HEK293T (cell line): ENCODE results near the gene IPO11.
"Not testable (repeated sequence)": the region's sequence is repeated elsewhere in the genome, so short reads cannot be mapped to it uniquely, and the experiment has no call there.

ENCODE experiments used
- CTCF ChIA-PET: fragments of 350-600 bp; formaldehyde crosslinking; extraction: SDS; loops from one replicate; lab custom pipeline; 2021; ENCODE audit warnings: antibody characterized with exemption, inconsistent platforms; lab: Yijun Ruan, JAX
- POLR2A ChIA-PET: fragments of 350-600 bp; formaldehyde crosslinking; extraction: SDS; loops from one replicate; lab custom pipeline; 2020; ENCODE audit warnings: antibody characterized with exemption, inconsistent platforms; lab: Yijun Ruan, JAX
- DNase-seq: peaks from one replicate; pipeline ENCODE4 v3.0.0; 2012; ENCODE audit warnings: mixed read lengths; ENCODE audit errors: extremely low spot score
- ARNT ChIP-seq: fragments of 450-650 bp; IDR thresholded peaks from 2 replicates; pipeline ENCODE4 v1.6.1; 2017; ENCODE audit warnings: mild to moderate bottlenecking
- BHLHE40 ChIP-seq: fragments of 450-650 bp; IDR thresholded peaks from 2 replicates; pipeline ENCODE4 v1.6.1; 2016; ENCODE audit warnings: mild to moderate bottlenecking, moderate library complexity, borderline replicate concordance
- CTBP1 ChIP-seq: fragments of 450-650 bp; IDR thresholded peaks from 2 replicates; pipeline ENCODE4 v1.6.1; 2016; ENCODE audit warnings: borderline replicate concordance
- ELF4 ChIP-seq: fragments of 450-650 bp; IDR thresholded peaks from 2 replicates; pipeline ENCODE4 v1.6.1; 2017; ENCODE audit warnings: antibody characterized with exemption
- FOXA1 ChIP-seq: fragments of 450-650 bp; IDR thresholded peaks from 2 replicates; pipeline ENCODE4 v1.6.1; 2016; ENCODE audit warnings: mild to moderate bottlenecking
- FOXK2 ChIP-seq: fragments of 450-650 bp; IDR thresholded peaks from 2 replicates; pipeline ENCODE4 v1.6.1; 2016; ENCODE audit warnings: mild to moderate bottlenecking
- FOXM1 ChIP-seq: fragments of 450-650 bp; IDR thresholded peaks from 2 replicates; pipeline ENCODE4 v1.6.1; 2017; ENCODE audit warnings: mild to moderate bottlenecking, borderline replicate concordance
- HDGF ChIP-seq: fragments of 450-650 bp; IDR thresholded peaks from 2 replicates; pipeline ENCODE4 v1.6.1; 2017; ENCODE audit warnings: antibody characterized with exemption, borderline replicate concordance
- L3MBTL2 ChIP-seq: fragments of 450-650 bp; conservative IDR thresholded peaks from 2 replicates; pipeline ENCODE4 v1.6.1; 2016; ENCODE audit warnings: mild to moderate bottlenecking
- LEF1 ChIP-seq: fragments of 450-650 bp; IDR thresholded peaks from 2 replicates; pipeline ENCODE4 v1.6.1; 2017; ENCODE audit warnings: mild to moderate bottlenecking, borderline replicate concordance
- NFRKB ChIP-seq: fragments of 450-650 bp; IDR thresholded peaks from 2 replicates; pipeline ENCODE4 v1.6.1; 2016; ENCODE audit warnings: mild to moderate bottlenecking, moderate library complexity
- PKNOX1 ChIP-seq: fragments of 450-650 bp; IDR thresholded peaks from 2 replicates; pipeline ENCODE4 v1.6.1; 2016
- SP1 ChIP-seq: fragments of 450-650 bp; IDR thresholded peaks from 2 replicates; pipeline ENCODE4 v1.6.1; 2017
- SUZ12 ChIP-seq: fragments of 450-650 bp; IDR thresholded peaks from 2 replicates; pipeline ENCODE4 v1.6.1; 2016; ENCODE audit warnings: mild to moderate bottlenecking
- TARDBP ChIP-seq: fragments of 450-650 bp; IDR thresholded peaks from 2 replicates; pipeline ENCODE4 v1.6.1; 2016
- ZNF384 ChIP-seq: fragments of 450-650 bp; IDR thresholded peaks from 2 replicates; pipeline ENCODE4 v1.6.1; 2016

Gene IPO11

GRCh38 chr5:62499756-62500155 lies 87.2 kb downstream of the IPO11 start:
- ChIA-PET POLR2A (no interaction called here), CTCF (no interaction called here)
- TF ChIP-seq ELF4 (no peak), BHLHE40 (no peak), SUZ12 (no peak), FOXM1 (no peak), LEF1 (no peak), ZNF384 (no peak), L3MBTL2 (no peak), SP1 (no peak), TARDBP (no peak), HDGF (no peak), ARNT (no peak), FOXK2 (no peak)
- no peak for DNase-seq

- CTCF ChIA-PET, result no interaction called here
- POLR2A ChIA-PET, result no interaction called here
- TF ChIP-seq FOXM1, result no peak
- TF ChIP-seq CTBP1, result no peak
- TF ChIP-seq ELF4, result no peak
- no peak for TF ChIP-seq BHLHE40
- no peak for TF ChIP-seq LEF1
- no peak for TF ChIP-seq PKNOX1
- TF ChIP-seq L3MBTL2, result no peak
- no peak for TF ChIP-seq TARDBP
- TF ChIP-seq HDGF, result no peak
- TF ChIP-seq FOXK2, result no peak
- no peak for TF ChIP-seq ARNT
- no peak for TF ChIP-seq NFRKB
- DNase-seq, result no peak
These were observed 90.0 kb downstream of the IPO11 start for GRCh38 chr5:62502456-62503101.

- DNase-seq, result no peak
- ChIA-PET POLR2A (no interaction called here), CTCF (no interaction called here)
- TF ChIP-seq FOXK2, result no peak
- no peak for TF ChIP-seq SP1
- no peak for TF ChIP-seq NFRKB
- TF ChIP-seq FOXM1, result no peak
- TF ChIP-seq BHLHE40, result no peak
- no peak for TF ChIP-seq PKNOX1
These were observed 91.6 kb downstream of the IPO11 start for GRCh38 chr5:62504129-62504528.

GRCh38 chr5:62506659-62507460 lies 94.3 kb downstream of the IPO11 start:
- no peak for DNase-seq
- TF ChIP-seq ELF4, result no peak
- no peak for TF ChIP-seq HDGF
- no peak for TF ChIP-seq L3MBTL2
- no peak for TF ChIP-seq ZNF384
- TF ChIP-seq TARDBP, result no peak
- no peak for TF ChIP-seq BHLHE40
- no peak for TF ChIP-seq ARNT
- TF ChIP-seq FOXA1, result no peak
- TF ChIP-seq CTBP1, result no peak
- TF ChIP-seq LEF1, result no peak
- no peak for TF ChIP-seq FOXM1
- no peak for TF ChIP-seq PKNOX1
- TF ChIP-seq SP1, result no peak
- no peak for TF ChIP-seq FOXK2
- no peak for TF ChIP-seq NFRKB
- TF ChIP-seq SUZ12, result no peak
- ChIA-PET POLR2A (no interaction called here), CTCF (no interaction called here)

- CTCF ChIA-PET, POLR2A ChIA-PET, DNase-seq: not testable (repeated sequence)
These were observed 96.2 kb downstream of the IPO11 start for GRCh38 chr5:62508760-62509159.

- POLR2A ChIA-PET, result no interaction called here
- no peak for DNase-seq
- CTCF ChIA-PET, result no interaction called here
These were observed 97.2 kb downstream of the IPO11 start for GRCh38 chr5:62509806-62510205.

GRCh38 chr5:62513085-62513484 lies 100.5 kb downstream of the IPO11 start:
- CTCF ChIA-PET, POLR2A ChIA-PET, DNase-seq: not testable (repeated sequence)

More at GRCh38 chr5:62509806-62510205, 97.2 kb downstream of the IPO11 start:
- TF ChIP-seq FOXM1, result no peak
- TF ChIP-seq CTBP1, result no peak
- no peak for TF ChIP-seq ARNT
- no peak for TF ChIP-seq ZNF384
- no peak for TF ChIP-seq NFRKB
- TF ChIP-seq L3MBTL2, result no peak
- TF ChIP-seq BHLHE40, result no peak
- no peak for TF ChIP-seq FOXK2
- TF ChIP-seq PKNOX1, result no peak
- TF ChIP-seq ELF4, result no peak
- no peak for TF ChIP-seq HDGF
- no peak for TF ChIP-seq LEF1
- no peak for TF ChIP-seq SUZ12
